ENCODE results near the gene MAP6D1. TPM values are rescaled to one million over a fixed set of nuclear protein-coding genes. Genes with fewer than 3 reads are reported as not detected.
A peak's percentile ranks its signal among the peaks of the same experiment; 100 is the strongest.

The MAP6D1 gene
- polyA plus RNA-seq (2013, experiment 1 of 2; ENCODE audit: insufficient read length) = 0.98 TPM
- polyA plus RNA-seq (2013, experiment 2 of 2; ENCODE audit: insufficient read length) = 1.2 TPM

GRCh38 chr3:183825456-183826161, at the start of gene MAP6D1:
Gene MAP6D1, minus strand, starts transcription at chr3:183825577. Its CDS starts 30 bp downstream, at chr3:183825547.
- DNase-seq = peak; percentile 61

- DNase-seq = no peak
These were observed 48.5 kb upstream of the MAP6D1 start for GRCh38 chr3:183873914-183874313.

DNA sequence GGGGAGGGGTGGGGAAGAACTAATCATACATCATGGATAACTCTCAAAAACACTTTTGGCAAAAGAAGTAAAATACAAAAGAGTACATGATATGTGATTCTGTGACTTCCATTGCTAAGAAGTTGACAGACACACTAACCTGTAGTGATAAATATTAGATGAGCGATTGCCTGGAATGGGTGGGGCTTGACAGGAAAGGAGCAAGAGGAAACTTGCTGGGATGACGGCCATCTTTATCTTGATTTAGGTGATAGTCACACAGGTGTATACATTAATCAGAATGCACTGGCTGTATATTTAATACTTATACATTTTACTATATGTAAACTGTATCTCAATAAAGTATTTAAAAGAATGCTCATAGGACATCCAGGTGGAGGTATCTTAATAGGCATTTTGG, 46.2 kb upstream of the MAP6D1 start:
- DNase-seq = no peak

DNA sequence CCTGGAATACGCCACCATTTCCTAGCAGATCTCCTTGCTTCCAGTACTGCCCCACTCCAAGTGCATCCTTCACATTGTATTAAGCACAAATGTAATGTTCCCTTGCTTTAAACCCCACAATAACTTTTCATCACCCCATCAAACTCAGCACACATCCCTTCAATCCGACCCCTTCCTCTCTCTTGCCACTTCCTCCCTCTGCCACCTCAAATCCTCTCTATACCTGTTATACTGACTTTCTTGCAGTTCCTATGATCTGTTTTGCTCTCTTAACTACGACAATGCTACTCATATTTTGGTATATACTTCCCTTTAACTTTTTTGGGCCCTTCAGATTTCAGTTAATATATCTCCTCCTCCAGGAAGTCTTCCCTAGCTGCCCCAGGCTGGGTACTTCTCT, 45.2 kb upstream of the MAP6D1 start:
- DNase-seq = no peak

DNA sequence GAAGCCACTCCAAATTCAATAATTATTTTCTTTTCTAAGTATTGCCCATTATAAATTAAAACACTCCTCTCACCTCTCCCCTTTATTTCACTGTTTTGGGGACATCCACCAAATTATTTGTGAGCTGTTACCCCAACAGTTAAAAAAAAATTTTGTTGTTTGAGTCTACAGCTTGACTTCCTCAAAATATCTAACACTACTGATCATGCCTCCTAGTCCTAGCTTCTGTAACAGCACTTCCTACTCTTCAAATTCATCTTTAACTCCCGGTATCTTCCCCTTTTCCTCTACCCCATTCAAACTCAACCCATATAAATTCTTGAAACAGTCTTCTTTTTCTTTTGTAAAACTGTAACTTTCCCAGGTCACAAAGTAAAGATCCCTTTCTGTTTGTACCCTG, 43.4 kb upstream of the MAP6D1 start:
- no peak for DNase-seq

- DNase-seq = peak; percentile 10
These were observed 37.2 kb upstream of the MAP6D1 start for GRCh38 chr3:183862610-183863009.

GRCh38 chr3:183857863-183858262, 32.5 kb upstream of the MAP6D1 start:
- DNase-seq = no peak

GRCh38 chr3:183854318-183855035, 29.1 kb upstream of the MAP6D1 start:
- DNase-seq = peak; percentile 9

GRCh38 chr3:183845608-183846288, 20.4 kb upstream of the MAP6D1 start:
- DNase-seq = peak; percentile 65

- DNase-seq = no peak
These were observed 19.7 kb upstream of the MAP6D1 start for GRCh38 chr3:183845090-183845489.

- peak; percentile 80 for DNase-seq
These were observed 19.2 kb upstream of the MAP6D1 start for GRCh38 chr3:183844606-183845005.

DNA sequence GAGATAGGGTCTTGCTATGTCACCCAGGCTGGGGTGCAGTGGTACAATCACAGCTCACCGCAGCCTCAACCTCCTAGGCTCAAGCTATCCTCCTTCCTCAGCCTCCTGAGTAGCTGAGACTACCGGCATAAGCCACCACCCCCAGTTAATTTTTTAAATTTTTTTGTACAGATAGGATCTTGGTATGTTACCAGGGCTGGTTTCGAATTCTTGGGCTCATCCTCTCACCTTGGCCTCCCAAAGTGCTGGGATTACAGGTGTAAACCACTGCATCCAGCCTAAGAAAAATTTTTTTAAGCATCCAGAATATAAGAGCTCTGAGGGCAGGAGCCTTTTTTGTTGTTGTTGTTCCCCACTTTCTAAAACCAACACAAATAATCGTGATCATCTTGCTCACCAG, 14.4 kb upstream of the MAP6D1 start:
- DNase-seq = no peak

DNA sequence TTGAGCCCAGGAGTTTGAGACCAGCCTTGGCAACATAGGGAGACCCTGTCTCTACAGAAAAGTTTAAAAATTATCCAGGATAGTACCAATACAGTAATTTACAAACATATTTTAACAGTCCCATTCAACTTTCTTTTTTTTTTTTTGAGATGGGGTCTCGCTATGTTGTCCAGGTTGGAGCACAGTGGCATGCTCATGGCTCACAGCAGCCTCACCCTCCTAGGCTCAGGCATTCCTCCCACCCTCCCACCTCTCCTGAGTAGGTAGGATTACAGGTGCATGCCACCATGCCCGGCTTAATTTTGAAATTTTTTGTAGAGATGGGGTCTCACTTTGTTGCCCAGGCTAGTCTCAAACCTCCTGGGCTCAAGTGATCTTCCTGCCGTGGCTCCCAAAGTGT, 12.5 kb upstream of the MAP6D1 start:
- no peak for DNase-seq

DNA sequence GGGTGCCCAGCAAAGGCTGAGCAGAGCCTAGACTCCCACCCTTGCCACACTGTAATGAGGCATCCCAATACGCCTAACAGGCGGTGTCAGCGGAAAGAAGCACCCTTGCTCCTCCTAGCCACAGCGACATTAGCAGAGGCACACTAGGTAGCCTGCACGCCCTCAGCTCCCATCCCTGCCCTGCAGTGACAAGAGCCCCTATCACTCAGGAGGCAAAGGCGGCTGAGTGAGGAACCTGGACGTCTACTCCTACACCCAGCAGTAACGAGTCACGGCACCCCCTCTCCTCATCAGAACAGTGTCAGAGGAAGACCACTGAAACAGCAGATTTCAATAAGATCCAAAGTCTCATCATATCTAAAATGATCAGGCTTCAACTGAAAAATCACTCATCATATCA, 12.0 kb upstream of the MAP6D1 start:
- DNase-seq = no peak

- no peak for DNase-seq
These were observed 8.1 kb upstream of the MAP6D1 start for GRCh38 chr3:183833516-183833915.

DNA sequence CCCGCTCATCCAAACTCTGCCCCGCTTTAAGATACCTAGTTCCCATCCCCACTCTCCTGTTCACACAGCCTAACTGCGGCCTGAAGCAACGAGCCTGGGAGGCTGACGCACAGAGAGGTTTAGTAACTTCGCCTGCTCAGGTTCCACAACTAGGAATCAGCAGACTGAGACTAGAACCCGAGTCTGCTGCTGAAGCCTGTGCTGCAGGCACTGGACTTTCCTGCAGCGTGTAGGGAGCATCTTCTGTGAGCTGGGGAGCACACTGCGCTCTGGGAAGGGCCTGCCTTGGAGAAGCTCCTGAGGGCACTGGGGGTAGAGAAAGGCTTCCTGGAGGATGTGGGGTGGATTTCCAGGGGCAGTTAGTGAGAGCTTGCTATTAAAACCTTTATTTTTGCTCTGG, 4.8 kb upstream of the MAP6D1 start:
- DNase-seq = no peak

GRCh38 chr3:183829466-183829865, 4.1 kb upstream of the MAP6D1 start:
- DNase-seq = no peak

DNA sequence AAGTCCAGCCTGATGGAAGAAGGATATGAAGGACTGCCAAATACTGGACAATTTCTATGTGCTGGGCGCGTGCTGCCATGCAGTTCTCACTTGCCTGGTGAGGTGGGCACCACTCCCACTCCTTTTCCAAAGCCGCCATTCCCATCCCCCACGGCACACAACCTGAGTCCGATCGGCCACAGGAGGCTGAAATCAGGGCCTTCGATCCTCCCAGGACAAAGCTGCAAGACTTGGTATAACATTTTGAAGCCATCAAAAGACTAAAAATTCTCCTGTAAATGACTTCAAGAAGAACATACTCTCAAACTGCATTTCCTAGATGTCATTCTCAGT, 3.1 kb upstream of the MAP6D1 start:
- DNase-seq = no peak

- DNase-seq = no peak
These were observed 2.6 kb upstream of the MAP6D1 start for GRCh38 chr3:183827809-183828537.

GRCh38 chr3:183826448-183827250, 1.3 kb upstream of the MAP6D1 start:
- no peak for DNase-seq

- no peak for DNase-seq
These were observed 469 bp downstream of the MAP6D1 start for GRCh38 chr3:183824761-183825455.

Data from fibroblast of skin of abdomen (primary cell).